ENCODE data around the gene ZNF837.
"Not testable (repeated sequence)": the region's sequence is repeated elsewhere in the genome, so short reads cannot be mapped to it uniquely, and the experiment has no call there.

Gene ZNF837

GRCh38 chr19:58395979-58396627 is 15.3 kb upstream of the ZNF837 start:
- DNase-seq (ENCODE audit: low read depth), result no peak

DNA sequence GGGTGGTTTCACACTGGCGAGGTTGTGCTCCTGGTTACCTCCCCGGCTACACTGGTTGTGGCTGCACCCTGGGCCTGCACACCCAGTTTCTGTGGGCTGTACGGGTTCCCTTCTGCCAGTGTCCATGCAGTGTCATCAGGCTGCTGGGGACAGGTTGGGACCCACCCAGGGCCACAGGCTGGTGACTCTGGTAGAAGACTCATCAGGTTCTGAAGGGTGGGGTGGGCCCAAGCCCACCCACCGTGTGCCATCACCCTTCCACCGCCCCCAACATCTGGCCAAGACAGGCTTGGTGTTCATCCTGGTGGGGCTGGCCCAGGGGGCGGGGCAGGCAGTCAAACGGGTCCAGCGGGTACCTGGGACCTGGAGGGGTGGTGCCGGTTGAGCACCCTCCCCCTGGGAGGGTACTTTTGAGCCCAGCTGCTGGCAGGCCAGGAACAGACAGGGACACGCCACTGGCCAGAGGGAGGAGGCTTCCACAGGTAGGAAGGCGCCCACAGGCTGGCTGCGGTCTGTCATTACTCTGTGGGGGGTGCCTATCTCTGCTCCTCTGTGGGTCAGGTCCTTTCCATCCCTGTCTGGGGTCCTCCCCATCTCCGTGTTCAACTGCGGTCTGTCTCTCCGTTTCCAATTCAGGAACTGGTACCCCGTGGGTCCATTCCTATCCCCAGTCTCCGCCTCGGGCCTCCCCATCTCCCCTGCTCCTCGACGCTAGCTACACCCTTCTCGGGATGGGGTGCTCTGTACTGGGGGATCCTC is 14.6 kb upstream of the ZNF837 start, which contains the start of gene RNF225:
Gene RNF225 (plus strand): TSS at position 437 of the 759 bp plus-strand sequence. CDS start 434 bp downstream, outside the sequence.
- no peak for DNase-seq (ENCODE audit: low read depth)

DNA sequence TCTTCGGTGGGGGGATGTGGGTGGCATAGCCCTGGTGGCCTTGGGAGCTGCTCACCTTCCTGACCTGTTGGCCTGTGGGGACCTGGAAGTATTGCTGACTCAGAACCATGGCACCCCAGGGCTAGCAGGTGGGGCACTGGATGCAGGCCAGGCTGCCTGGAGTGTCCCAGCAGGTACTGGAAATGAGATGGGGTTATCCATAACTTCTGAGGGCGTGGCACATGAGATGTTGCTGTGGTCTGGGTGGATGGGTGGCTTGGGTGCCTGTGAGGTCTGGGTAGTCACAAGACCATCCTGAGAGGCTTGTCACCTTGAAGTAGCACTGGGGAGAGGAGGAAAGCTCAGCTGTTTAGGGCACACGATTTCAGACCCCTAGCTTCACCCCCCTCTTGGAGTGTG is 14.0 kb upstream of the ZNF837 start:
- DNase-seq (ENCODE audit: low read depth), result no peak

DNA sequence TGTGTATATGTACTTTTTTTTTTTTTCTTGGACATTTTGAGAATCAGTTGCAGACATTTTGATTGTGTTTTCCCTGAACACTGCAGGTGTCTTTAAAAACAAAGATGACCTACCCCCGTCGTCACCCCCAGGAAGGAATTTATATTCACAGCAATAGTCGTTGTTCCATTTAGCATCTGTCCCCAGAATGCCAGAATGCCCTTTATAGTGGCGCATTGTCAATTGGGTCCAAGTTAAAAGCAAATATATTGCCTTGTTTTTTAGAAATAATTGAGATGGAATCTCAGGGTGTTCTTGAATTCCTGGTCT is 12.8 kb upstream of the ZNF837 start:
- DNase-seq (ENCODE audit: low read depth), result no peak

DNA sequence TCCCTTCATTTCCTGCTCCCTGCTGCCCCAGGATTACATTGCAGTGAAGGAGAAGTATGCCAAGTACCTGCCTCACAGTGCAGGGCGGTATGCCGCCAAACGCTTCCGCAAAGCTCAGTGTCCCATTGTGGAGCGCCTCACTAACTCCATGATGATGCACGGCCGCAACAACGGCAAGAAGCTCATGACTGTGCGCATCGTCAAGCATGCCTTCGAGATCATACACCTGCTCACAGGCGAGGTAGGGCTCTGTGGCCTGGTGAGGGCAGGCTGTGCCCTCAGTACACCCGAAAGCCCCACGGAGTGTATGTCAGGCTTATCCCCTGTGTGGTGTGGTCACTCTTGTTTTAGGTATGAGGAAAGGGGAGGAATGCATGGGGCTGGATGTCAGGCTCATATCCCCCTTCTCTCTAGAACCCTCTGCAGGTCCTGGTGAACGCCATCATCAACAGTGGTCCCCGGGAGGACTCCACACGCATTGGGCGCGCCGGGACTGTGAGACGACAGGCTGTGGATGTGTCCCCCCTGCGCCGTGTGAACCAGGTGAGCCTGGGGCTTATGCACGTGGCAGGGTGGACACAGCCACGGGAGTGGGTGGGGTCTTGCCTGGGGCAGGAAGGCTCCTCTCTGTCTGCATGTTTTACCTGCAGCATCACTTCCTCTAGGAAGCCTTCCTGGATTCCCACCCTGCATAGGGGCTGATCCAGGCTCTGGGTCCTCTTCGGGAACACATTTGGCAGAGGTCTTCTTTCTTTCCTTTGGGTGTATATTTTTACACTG is 12.3 kb upstream of the ZNF837 start:
- no peak for DNase-seq (ENCODE audit: low read depth)

GRCh38 chr19:58388175-58388526 is 7.3 kb upstream of the ZNF837 start:
- no peak for DNase-seq (ENCODE audit: low read depth)

DNA sequence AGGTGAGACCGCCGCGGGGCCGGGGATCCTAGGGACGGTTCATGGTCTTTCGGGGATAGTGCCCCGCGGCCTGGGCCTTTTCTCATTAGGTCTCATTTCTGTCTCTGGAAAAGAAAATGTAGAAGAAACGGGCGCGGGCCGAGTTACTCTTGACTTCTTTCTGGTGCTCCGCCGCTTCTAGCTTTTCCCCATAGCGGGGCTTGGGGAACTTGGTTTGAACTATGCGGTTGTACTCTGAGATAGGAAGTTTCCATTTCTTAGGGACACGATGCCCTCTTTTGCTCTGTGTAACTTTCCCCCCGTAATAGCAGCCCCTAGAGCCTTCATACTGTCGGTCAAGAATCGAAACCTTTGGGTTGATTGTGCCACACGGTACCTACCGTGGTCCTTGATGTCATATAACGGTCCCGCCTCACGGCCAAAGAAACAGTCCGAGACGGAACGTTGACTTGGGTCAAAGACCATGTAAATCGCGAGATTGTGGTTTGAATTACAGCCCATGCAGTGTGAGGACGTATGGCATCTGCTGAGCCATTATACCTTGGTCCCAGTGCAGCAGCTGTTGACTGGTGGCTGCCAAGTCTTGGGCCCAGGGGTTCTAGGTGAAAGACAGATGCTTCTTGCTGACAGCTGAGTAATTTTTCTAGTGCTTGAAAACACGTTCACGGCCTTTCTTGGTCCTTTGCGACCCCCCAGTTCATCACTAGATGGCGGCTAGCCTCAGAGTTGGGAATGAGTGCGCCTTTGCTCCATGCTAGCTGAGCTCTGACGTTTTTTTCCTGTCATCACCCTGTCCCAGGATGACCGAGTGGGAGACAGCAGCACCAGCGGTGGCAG is 6.7 kb upstream of the ZNF837 start:
- DNase-seq (ENCODE audit: low read depth), result no peak

DNA sequence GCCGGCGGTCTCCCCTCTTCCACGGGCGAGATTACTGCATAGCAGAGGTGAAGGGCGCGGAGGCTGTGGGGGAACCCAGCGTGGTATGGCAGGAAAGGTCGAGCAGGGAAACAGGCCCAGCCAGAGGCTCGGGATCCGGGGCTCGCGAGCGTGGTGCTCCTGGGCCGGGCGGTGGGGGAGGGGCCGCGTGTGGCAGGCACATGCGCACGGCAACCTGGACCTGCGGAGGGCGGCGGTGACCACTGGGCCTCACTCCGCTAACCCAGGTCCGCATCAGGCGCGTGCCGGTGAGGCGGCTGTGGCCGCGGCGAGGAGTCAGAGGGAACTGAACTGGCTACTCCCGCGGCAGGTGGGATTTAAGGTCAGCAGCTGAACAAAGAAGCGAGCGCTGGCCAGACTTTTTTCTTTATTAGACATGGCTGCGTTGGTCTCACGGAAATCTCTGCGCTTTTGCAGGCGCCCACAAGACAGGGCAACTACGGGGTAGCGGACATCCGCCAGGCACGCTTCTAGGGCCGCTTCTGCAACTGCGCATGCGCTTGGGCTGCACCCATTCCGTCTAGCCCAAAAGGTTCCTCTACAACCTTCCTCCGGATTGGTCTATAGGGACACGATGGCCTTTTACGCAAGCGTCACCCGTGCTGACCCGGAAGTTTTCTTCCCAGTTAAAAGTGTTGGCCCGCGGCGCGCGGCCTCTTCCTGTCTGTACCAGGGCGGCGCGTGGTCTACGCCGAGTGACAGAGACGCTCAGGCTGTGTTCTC is 5.9 kb upstream of the ZNF837 start, which contains the start of gene RPS5:
Gene RPS5 (plus strand): TSS at position 694 of the 762 bp plus-strand sequence. CDS start 869 bp downstream, outside the sequence.
- DNase-seq (ENCODE audit: low read depth), result peak; percentile 89

GRCh38 chr19:58385891-58386575 is 5.2 kb upstream of the ZNF837 start:
- DNase-seq (ENCODE audit: low read depth), result no peak

GRCh38 chr19:58385313-58385890 is 4.6 kb upstream of the ZNF837 start:
- DNase-seq (ENCODE audit: low read depth), result no peak

- DNase-seq (ENCODE audit: low read depth), result no peak
Observed at GRCh38 chr19:58382997-58383603, 2.3 kb upstream of the ZNF837 start.

DNA sequence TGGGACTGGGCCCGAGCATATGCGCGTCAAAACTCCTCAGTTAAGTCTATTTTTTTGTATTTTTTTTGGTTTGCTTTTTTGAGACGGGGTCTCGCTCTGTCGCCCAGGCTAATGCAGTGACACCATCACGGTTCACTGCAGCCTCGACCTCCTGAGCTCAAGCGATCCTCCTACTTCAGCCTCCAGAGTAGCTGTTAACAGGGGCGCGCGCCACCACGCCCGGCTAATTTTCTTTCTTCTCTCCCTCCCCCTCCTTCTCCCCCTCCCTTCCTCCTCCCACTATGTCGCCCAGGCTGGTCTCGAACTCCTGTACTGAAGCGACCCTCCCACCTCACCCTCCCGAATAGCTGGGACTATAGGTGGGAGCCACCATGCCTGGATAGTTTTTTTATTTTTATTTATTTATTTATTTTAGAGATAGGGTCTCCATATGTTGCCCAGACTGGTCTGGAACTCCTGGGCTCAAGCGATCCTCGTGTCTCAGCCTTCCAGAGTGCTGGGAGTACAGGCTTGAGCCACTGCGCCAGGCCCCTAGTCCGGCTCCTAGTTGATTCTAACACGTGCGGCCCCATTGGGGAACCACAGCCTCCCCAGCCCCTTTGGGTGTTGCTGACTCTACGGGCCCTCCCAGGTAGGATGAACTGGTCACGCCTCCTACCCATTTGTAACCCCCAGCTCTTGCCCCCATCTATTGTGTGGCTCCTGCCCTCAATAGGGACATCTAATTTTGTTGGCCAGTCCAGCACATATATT is 806 bp upstream of the ZNF837 start:
- DNase-seq (ENCODE audit: low read depth), result no peak

- DNase-seq (ENCODE audit: low read depth), result no peak
Observed at GRCh38 chr19:58380037-58380661, 681 bp downstream of the ZNF837 start.

GRCh38 chr19:58379246-58379645 is 1.6 kb downstream of the ZNF837 start:
- DNase-seq (ENCODE audit: low read depth), result no peak

DNA sequence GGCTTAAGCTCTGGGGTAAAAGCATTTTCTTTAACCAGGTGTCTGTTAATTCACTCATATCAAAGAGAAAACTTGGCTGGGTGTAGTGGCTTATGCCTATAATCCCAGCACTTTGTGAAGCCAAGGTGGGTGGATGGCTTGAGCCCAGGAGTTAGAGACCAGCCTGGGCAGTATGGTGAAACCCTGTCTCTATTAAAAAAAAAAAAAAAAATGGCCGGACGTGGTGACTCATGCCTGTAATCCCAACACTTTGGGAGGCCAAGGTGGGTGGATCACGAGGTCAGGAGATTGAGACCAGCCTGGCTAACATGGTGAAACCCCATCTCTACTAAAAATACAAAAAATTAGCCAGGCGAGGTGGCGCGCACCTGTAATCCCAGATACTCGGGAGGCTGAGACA is 4.1 kb downstream of the ZNF837 start:
- DNase-seq (ENCODE audit: low read depth), result not testable (repeated sequence)

GRCh38 chr19:58374200-58374599 is 6.6 kb downstream of the ZNF837 start:
- DNase-seq (ENCODE audit: low read depth), result no peak

- DNase-seq (ENCODE audit: low read depth), result no peak
Observed at GRCh38 chr19:58372311-58373133, 8.3 kb downstream of the ZNF837 start.

Data from stimulated activated CD8-positive, alpha-beta memory T cell treated with anti-CD3 and anti-CD28 coated beads, Interleukin-4, amount 100 ng/mL, for 24 hours (primary cell).